A673 (cell line): ENCODE data around the gene STAMBPL1. TPM values are rescaled to one million over a fixed set of nuclear protein-coding genes. Genes with fewer than 3 reads are reported as not detected.

ENCODE experiments used
- BruUV-seq: library from RNA; stranded (reverse); fragments of 400-500 nt; replicated peaks from 2 replicates; lab custom pipeline; 2021; lab: Mats Ljungman, UMichigan
- CTCF ChIA-PET: fragments of 300-600 bp; sonication (Branson Sonifier 250); formaldehyde crosslinking; loops from one replicate; lab custom pipeline; 2022; ENCODE audit warnings: antibody characterized with exemption; lab: Charles Lee
- POLR2A ChIA-PET: fragments of 300-600 bp; sonication (Branson Sonifier 250); formaldehyde crosslinking; loops from one replicate; lab custom pipeline; 2022; ENCODE audit warnings: antibody characterized with exemption; ENCODE audit not compliant: low non-redundant PET; lab: Charles Lee
- DNase-seq: peaks from one replicate; pipeline ENCODE4 v3.0.0-alpha.2; 2015; ENCODE audit warnings: low spot score
- H3K27ac ChIP-seq: fragments of 200-600 bp; sonication (generic); 2 replicates; pipeline ENCODE4 v1.5.1; 2016; ENCODE audit warnings: mixed run types, low read depth, mild to moderate bottlenecking, mixed read lengths, antibody characterized with exemption, low read length; ENCODE audit not compliant: poor library complexity, severe bottlenecking
- H3K27me3 ChIP-seq: fragments of 200-600 bp; sonication (generic); replicated peaks from 2 replicates; pipeline ENCODE4 v1.6.1; 2017; ENCODE audit warnings: mixed run types, low read depth, mild to moderate bottlenecking, mixed read lengths, antibody characterized with exemption, low read length; ENCODE audit not compliant: insufficient read depth, poor library complexity
- H3K36me3 ChIP-seq: fragments of 200-600 bp; sonication (generic); 2 replicates; pipeline ENCODE4 v1.6.1; 2016; ENCODE audit warnings: mixed run types, mild to moderate bottlenecking, mixed read lengths, antibody characterized with exemption, low read length; ENCODE audit not compliant: insufficient read depth, poor library complexity, severe bottlenecking
- H3K4me1 ChIP-seq: fragments of 200-600 bp; sonication (generic); 2 replicates; pipeline ENCODE4 v1.6.1; 2017; ENCODE audit warnings: mixed run types, mild to moderate bottlenecking, mixed read lengths, antibody characterized with exemption, low read length; ENCODE audit not compliant: insufficient read depth, poor library complexity, severe bottlenecking
- H3K4me3 ChIP-seq: fragments of 200-600 bp; sonication (generic); 2 replicates; pipeline ENCODE4 v1.5.1; 2016; ENCODE audit warnings: low read depth, mixed run types, mild to moderate bottlenecking, mixed read lengths, low read length; ENCODE audit not compliant: poor library complexity, severe bottlenecking
- H3K9me3 ChIP-seq: fragments of 200-600 bp; sonication (generic); 2 replicates; pipeline ENCODE4 v1.6.1; 2016; ENCODE audit warnings: mixed run types, low read depth, mild to moderate bottlenecking, mixed read lengths, antibody characterized with exemption, low read length; ENCODE audit not compliant: poor library complexity, severe bottlenecking
- CTCF ChIP-seq: fragments of 300-800, 200-600 bp; sonication (generic); conservative IDR thresholded peaks from 2 replicates; pipeline ENCODE4 v1.5.1; 2017; ENCODE audit warnings: low read depth, mild to moderate bottlenecking, antibody characterized with exemption, low read length, moderate library complexity, mixed read lengths
- EZH2 ChIP-seq: fragments of 200-600 bp; sonication (generic); IDR thresholded peaks from 2 replicates; pipeline ENCODE4 v1.6.1; 2017; ENCODE audit warnings: borderline replicate concordance, low read depth, mild to moderate bottlenecking, mixed read lengths, antibody characterized with exemption, low read length; ENCODE audit not compliant: poor library complexity, severe bottlenecking
- intact Hi-C: fragments of 100-400 bp; cut with micrococcal nuclease; formaldehyde crosslinking; loops from one replicate; pipeline ENCODE4 v1.10.0; 2022; ENCODE audit not compliant: unreplicated experiment
- total RNA-seq: library from RNA; stranded (reverse); gene quantifications from 2 replicates; pipeline ENCODE4 v1.2.3, GENCODE V29; 2021

STAMBPL1 gene
- total RNA-seq, 1 experiment from 2014 or later, result 71.8 TPM

GRCh38 chr10:88901984-88902789, 22.1 kb downstream of the STAMBPL1 start:
- H3K4me1 ChIP-seq, result peaks cover 26% of the 10 kb centered on the region
- ChIA-PET POLR2A (no interaction called here), CTCF (no interaction called here)
- no peak overlapping the region for H3K27ac ChIP-seq
- no peak overlapping the region for H3K4me3 ChIP-seq
- DNase-seq, result no peak
- TF ChIP-seq EZH2 (no peak), CTCF (no peak)
- BruUV-seq, result no TSS peak
- no peaks in the 10 kb centered on the region for H3K27me3 ChIP-seq
- intact Hi-C loops, result no loop called here
- H3K36me3 ChIP-seq, result peaks cover 64% of the 10 kb centered on the region
- H3K9me3 ChIP-seq, result no peaks in the 10 kb centered on the region

- TF ChIP-seq CTCF (no peak), EZH2 (no peak)
- no TSS peak for BruUV-seq
- ChIA-PET POLR2A (no interaction called here), CTCF (no interaction called here)
- intact Hi-C loops, result no loop called here
- Histone ChIP-seq H3K9me3 (no peaks in the 10 kb centered on the region), H3K4me3 (no peak overlapping the region), H3K36me3 (peaks cover 78% of the 10 kb centered on the region), H3K27ac (no peak overlapping the region), H3K27me3 (no peaks in the 10 kb centered on the region), H3K4me1 (peaks cover 19% of the 10 kb centered on the region)
- DNase-seq, result no peak
Observed at GRCh38 chr10:88903715-88904114, 23.7 kb downstream of the STAMBPL1 start.

- no peak overlapping the region for H3K27ac ChIP-seq
- POLR2A ChIA-PET, result no interaction called here
- H3K4me3 ChIP-seq, result no peak overlapping the region
- no peaks in the 10 kb centered on the region for H3K4me1 ChIP-seq
- no TSS peak for BruUV-seq
- peaks cover 84% of the 10 kb centered on the region for H3K36me3 ChIP-seq
- no peak for DNase-seq
- CTCF ChIA-PET, result no interaction called here
- no peaks in the 10 kb centered on the region for H3K27me3 ChIP-seq
- TF ChIP-seq EZH2 (no peak), CTCF (no peak)
- no peaks in the 10 kb centered on the region for H3K9me3 ChIP-seq
- intact Hi-C loops, result no loop called here
Observed at GRCh38 chr10:88906921-88907320, 26.9 kb downstream of the STAMBPL1 start.
